ENCODE measurements around the gene DPM3. TPM values are rescaled to one million over a fixed set of nuclear protein-coding genes. Genes with fewer than 3 reads are reported as not detected.

The DPM3 gene
- total and polyA plus RNA-seq, 2 of the 13 experiments (the other 11 are each of a cell fraction or from before 2014, with no cell fraction given): 23.2 to 53.4 TPM

DNA sequence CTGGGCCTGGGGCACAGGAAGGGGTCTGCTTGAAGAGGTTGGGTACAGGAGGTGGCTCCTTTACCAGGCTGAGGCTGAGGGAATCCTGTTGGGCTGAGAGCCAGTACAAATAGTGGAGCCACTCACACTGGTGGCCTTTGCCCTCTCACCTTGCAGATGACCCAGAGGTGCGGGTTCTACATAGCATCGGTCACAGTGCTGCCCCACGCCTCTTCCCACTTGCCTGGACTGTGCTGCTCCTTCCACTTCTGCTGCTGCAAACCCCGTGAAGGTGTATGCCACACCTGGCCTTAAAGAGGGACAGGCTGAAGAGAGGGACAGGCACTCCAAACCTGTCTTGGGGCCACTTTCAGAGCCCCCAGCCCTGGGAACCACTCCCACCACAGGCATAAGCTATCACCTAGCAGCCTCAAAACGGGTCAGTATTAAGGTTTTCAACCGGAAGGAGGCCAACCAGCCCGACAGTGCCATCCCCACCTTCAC is 6.5 kb downstream of the DPM3 start (continued):
- TF ChIP-seq, protein P1, sequence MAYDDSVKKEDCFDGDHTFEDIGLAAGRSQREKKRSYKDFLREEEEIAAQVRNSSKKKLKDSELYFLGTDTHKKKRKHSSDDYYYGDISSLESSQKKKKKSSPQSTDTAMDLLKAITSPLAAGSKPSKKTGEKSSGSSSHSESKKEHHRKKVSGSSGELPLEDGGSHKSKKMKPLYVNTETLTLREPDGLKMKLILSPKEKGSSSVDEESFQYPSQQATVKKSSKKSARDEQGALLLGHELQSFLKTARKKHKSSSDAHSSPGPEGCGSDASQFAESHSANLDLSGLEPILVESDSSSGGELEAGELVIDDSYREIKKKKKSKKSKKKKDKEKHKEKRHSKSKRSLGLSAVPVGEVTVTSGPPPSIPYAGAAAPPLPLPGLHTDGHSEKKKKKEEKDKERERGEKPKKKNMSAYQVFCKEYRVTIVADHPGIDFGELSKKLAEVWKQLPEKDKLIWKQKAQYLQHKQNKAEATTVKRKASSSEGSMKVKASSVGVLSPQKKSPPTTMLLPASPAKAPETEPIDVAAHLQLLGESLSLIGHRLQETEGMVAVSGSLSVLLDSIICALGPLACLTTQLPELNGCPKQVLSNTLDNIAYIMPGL (CRISPR knock-in tag; IDR thresholded peaks at IDR 0.05; ENCODE audit: borderline replicate concordance in 1 of 2, low read depth in 1 of 2): no peak
- TF ChIP-seq, protein P2, sequence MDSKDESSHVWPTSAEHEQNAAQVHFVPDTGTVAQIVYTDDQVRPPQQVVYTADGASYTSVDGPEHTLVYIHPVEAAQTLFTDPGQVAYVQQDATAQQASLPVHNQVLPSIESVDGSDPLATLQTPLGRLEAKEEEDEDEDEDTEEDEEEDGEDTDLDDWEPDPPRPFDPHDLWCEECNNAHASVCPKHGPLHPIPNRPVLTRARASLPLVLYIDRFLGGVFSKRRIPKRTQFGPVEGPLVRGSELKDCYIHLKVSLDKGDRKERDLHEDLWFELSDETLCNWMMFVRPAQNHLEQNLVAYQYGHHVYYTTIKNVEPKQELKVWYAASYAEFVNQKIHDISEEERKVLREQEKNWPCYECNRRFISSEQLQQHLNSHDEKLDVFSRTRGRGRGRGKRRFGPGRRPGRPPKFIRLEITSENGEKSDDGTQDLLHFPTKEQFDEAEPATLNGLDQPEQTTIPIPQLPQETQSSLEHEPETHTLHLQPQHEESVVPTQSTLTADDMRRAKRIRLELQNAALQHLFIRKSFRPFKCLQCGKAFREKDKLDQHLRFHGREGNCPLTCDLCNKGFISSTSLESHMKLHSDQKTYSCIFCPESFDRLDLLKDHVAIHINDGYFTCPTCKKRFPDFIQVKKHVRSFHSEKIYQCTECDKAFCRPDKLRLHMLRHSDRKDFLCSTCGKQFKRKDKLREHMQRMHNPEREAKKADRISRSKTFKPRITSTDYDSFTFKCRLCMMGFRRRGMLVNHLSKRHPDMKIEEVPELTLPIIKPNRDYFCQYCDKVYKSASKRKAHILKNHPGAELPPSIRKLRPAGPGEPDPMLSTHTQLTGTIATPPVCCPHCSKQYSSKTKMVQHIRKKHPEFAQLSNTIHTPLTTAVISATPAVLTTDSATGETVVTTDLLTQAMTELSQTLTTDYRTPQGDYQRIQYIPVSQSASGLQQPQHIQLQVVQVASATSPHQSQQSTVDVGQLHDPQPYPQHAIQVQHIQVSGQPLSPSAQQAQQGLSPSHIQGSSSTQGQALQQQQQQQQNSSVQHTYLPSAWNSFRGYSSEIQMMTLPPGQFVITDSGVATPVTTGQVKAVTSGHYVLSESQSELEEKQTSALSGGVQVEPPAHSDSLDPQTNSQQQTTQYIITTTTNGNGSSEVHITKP (CRISPR knock-in tag; IDR thresholded peaks at IDR 0.05; ENCODE audit: low read depth): no peak
- TF ChIP-seq PHF20 (CRISPR knock-in tag; IDR thresholded peaks at IDR 0.05): no peak
- TF ChIP-seq, protein P3, sequence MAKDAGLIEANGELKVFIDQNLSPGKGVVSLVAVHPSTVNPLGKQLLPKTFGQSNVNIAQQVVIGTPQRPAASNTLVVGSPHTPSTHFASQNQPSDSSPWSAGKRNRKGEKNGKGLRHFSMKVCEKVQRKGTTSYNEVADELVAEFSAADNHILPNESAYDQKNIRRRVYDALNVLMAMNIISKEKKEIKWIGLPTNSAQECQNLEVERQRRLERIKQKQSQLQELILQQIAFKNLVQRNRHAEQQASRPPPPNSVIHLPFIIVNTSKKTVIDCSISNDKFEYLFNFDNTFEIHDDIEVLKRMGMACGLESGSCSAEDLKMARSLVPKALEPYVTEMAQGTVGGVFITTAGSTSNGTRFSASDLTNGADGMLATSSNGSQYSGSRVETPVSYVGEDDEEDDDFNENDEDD (CRISPR knock-in tag; IDR thresholded peaks at IDR 0.05; ENCODE audit: borderline replicate concordance): no peak
- TF ChIP-seq, protein P4, sequence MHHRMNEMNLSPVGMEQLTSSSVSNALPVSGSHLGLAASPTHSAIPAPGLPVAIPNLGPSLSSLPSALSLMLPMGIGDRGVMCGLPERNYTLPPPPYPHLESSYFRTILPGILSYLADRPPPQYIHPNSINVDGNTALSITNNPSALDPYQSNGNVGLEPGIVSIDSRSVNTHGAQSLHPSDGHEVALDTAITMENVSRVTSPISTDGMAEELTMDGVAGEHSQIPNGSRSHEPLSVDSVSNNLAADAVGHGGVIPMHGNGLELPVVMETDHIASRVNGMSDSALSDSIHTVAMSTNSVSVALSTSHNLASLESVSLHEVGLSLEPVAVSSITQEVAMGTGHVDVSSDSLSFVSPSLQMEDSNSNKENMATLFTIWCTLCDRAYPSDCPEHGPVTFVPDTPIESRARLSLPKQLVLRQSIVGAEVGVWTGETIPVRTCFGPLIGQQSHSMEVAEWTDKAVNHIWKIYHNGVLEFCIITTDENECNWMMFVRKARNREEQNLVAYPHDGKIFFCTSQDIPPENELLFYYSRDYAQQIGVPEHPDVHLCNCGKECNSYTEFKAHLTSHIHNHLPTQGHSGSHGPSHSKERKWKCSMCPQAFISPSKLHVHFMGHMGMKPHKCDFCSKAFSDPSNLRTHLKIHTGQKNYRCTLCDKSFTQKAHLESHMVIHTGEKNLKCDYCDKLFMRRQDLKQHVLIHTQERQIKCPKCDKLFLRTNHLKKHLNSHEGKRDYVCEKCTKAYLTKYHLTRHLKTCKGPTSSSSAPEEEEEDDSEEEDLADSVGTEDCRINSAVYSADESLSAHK (CRISPR knock-in tag; IDR thresholded peaks at IDR 0.05; ENCODE audit: borderline replicate concordance): no peak
- peak; percentile 82 to 86 for TF ChIP-seq NR2F1 (CRISPR knock-in tag; IDR thresholded peaks at IDR 0.05)
- TF ChIP-seq REXO4 (CRISPR knock-in tag; IDR thresholded peaks at IDR 0.05; ENCODE audit: borderline replicate concordance): no peak
- TF ChIP-seq, protein P5, sequence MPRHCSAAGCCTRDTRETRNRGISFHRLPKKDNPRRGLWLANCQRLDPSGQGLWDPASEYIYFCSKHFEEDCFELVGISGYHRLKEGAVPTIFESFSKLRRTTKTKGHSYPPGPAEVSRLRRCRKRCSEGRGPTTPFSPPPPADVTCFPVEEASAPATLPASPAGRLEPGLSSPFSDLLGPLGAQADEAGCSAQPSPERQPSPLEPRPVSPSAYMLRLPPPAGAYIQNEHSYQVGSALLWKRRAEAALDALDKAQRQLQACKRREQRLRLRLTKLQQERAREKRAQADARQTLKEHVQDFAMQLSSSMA (CRISPR knock-in tag; IDR thresholded peaks at IDR 0.05): no peak
- TF ChIP-seq CBX2 (IDR thresholded peaks at IDR 0.05; ENCODE audit: low read depth, low read length): no peak
- no peak for TF ChIP-seq CBX2 (CRISPR knock-in tag; IDR thresholded peaks at IDR 0.05; ENCODE audit: low read depth)
- TF ChIP-seq, protein P6, sequence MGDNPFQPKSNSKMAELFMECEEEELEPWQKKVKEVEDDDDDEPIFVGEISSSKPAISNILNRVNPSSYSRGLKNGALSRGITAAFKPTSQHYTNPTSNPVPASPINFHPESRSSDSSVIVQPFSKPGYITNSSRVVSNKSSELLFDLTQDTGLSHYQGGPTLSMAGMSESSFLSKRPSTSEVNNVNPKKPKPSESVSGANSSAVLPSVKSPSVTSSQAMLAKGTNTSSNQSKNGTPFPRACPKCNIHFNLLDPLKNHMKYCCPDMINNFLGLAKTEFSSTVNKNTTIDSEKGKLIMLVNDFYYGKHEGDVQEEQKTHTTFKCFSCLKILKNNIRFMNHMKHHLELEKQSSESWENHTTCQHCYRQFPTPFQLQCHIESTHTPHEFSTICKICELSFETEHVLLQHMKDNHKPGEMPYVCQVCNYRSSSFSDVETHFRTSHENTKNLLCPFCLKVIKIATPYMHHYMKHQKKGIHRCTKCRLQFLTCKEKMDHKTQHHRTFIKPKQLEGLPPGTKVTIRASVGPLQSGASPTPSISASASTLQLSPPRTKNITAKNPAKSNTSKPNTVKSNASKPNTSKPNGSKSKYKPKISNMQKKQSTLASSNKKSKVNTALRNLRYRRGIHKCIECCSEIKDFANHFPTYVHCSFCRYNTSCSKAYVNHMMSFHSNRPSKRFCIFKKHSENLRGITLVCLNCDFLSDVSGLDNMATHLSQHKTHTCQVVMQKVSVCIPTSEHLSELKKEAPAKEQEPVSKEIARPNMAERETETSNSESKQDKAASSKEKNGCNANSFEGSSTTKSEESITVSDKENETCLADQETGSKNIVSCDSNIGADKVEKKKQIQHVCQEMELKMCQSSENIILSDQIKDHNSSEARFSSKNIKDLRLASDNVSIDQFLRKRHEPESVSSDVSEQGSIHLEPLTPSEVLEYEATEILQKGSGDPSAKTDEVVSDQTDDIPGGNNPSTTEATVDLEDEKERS (CRISPR knock-in tag; IDR thresholded peaks at IDR 0.05): no peak
- TF ChIP-seq, protein P7, sequence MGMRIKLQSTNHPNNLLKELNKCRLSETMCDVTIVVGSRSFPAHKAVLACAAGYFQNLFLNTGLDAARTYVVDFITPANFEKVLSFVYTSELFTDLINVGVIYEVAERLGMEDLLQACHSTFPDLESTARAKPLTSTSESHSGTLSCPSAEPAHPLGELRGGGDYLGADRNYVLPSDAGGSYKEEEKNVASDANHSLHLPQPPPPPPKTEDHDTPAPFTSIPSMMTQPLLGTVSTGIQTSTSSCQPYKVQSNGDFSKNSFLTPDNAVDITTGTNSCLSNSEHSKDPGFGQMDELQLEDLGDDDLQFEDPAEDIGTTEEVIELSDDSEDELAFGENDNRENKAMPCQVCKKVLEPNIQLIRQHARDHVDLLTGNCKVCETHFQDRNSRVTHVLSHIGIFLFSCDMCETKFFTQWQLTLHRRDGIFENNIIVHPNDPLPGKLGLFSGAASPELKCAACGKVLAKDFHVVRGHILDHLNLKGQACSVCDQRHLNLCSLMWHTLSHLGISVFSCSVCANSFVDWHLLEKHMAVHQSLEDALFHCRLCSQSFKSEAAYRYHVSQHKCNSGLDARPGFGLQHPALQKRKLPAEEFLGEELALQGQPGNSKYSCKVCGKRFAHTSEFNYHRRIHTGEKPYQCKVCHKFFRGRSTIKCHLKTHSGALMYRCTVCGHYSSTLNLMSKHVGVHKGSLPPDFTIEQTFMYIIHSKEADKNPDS (CRISPR knock-in tag; IDR thresholded peaks at IDR 0.05): no peak
